ENCODE results near the gene GARRE1.
"Not testable (repeated sequence)": the region's sequence is repeated elsewhere in the genome, so short reads cannot be mapped to it uniquely, and the experiment has no call there.

GARRE1 gene

GRCh38 chr19:34273121-34273520, 18.8 kb downstream of the GARRE1 start:
- H3K4me3 ChIP-seq: no peak overlapping the region
- no peak overlapping the region for H3K9ac ChIP-seq
- H4K20me1 ChIP-seq: peaks cover 66% of the 10 kb centered on the region
- no peak overlapping the region for H3K27ac ChIP-seq
- H3K4me2 ChIP-seq: no peak overlapping the region
- TF ChIP-seq Cebpa-rat (IDR thresholded peaks at IDR 0.05): no peak
- peaks cover 46% of the 10 kb centered on the region for H3K4me1 ChIP-seq
- no peaks in the 10 kb centered on the region for H3K27me3 ChIP-seq
- no peaks in the 10 kb centered on the region for H3K9me3 ChIP-seq
- 0 out of 2 replicates have a peak, but pooled peaks cover 3% of the 10 kb centered on the region for H3K36me3 ChIP-seq

GRCh38 chr19:34274284-34274826, 20.0 kb downstream of the GARRE1 start:
- H4K20me1 ChIP-seq: peaks cover 53% of the 10 kb centered on the region
- H3K9ac ChIP-seq: no peak overlapping the region
- peaks cover 33% of the 10 kb centered on the region for H3K4me1 ChIP-seq
- H3K36me3 ChIP-seq: peaks cover 10% of the 10 kb centered on the region; the same call in 1 of the 2 replicates
- TF ChIP-seq Cebpa-rat (IDR thresholded peaks at IDR 0.05): no peak
- no peak overlapping the region for H3K27ac ChIP-seq
- no peak overlapping the region for H3K4me3 ChIP-seq
- no peaks in the 10 kb centered on the region; the same call in 1 of the 2 replicates for H3K27me3 ChIP-seq
- peaks cover 8% of the 10 kb centered on the region; the same call in 1 of the 2 replicates for H3K9me3 ChIP-seq
- no peak overlapping the region for H3K4me2 ChIP-seq

DNA sequence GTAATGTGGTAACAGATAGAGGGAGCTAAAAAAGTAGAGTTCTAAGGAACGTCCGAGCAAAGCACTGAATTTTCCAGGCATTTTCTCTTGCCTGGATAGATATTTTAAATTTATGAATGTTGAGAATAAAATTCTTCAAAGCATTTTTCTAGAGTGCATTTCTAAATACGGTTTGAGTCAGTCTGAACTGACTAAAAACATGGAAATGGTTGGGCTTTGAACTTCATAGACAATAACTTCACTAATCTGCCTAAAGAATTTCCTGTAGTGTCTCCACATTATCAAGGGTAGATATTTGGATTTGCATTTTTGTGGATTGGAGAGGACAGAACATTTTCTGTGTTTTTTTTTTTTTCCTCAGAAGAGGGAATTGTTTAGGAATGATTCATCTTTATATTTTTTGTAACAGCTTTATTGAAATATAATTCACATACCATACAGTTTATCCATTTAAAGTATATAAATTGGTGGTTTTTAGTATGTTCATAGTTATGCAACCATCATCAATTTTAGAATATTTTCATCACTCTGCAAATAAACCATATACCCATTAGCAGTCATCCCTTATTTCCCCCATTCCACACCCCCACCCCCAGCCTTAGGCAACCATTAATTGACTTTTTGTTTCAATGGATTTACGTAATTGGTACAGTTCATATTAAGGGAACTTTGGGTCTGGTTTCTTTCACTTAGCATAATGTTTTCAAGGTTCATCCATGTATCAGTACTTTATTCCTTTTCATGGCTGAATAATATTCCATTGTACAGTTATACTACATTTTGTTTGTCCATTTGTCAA, 20.7 kb downstream of the GARRE1 start:
- H3K27me3 ChIP-seq: no peaks in the 10 kb centered on the region; the same call in 1 of the 2 replicates
- peaks cover 27% of the 10 kb centered on the region for H3K4me1 ChIP-seq
- peaks cover 11% of the 10 kb centered on the region; the same call in 1 of the 2 replicates for H3K9me3 ChIP-seq
- no peak overlapping the region for H3K4me2 ChIP-seq
- no peak overlapping the region for H3K27ac ChIP-seq
- peaks cover 47% of the 10 kb centered on the region for H4K20me1 ChIP-seq
- H3K36me3 ChIP-seq: peaks cover 10% of the 10 kb centered on the region; the same call in 1 of the 2 replicates
- no peak for TF ChIP-seq Cebpa-rat (IDR thresholded peaks at IDR 0.05)
- H3K9ac ChIP-seq: no peak overlapping the region
- H3K4me3 ChIP-seq: no peak overlapping the region

GRCh38 chr19:34275705-34276104, 21.4 kb downstream of the GARRE1 start:
- no peak overlapping the region for H3K4me2 ChIP-seq
- peaks cover 40% of the 10 kb centered on the region for H4K20me1 ChIP-seq
- H3K4me1 ChIP-seq: peaks cover 20% of the 10 kb centered on the region
- H3K4me3 ChIP-seq: no peak overlapping the region
- no peaks in the 10 kb centered on the region; the same call in 1 of the 2 replicates for H3K27me3 ChIP-seq
- TF ChIP-seq Cebpa-rat (IDR thresholded peaks at IDR 0.05): no peak
- peaks cover 10% of the 10 kb centered on the region; the same call in 1 of the 2 replicates for H3K36me3 ChIP-seq
- no peak overlapping the region for H3K9ac ChIP-seq
- no peak overlapping the region for H3K27ac ChIP-seq
- H3K9me3 ChIP-seq: peaks cover 11% of the 10 kb centered on the region; the same call in 1 of the 2 replicates

- Histone ChIP-seq H3K27ac (no peak overlapping the region), H3K27me3 (no peaks in the 10 kb centered on the region; the same call in 1 of the 2 replicates), H3K4me2 (no peak overlapping the region), H4K20me1 (peaks cover 31% of the 10 kb centered on the region; the same call in 1 of the 2 replicates), H3K36me3 (peaks cover 13% of the 10 kb centered on the region), H3K9ac (no peak overlapping the region), H3K4me1 (peaks cover 11% of the 10 kb centered on the region), H3K4me3 (no peak overlapping the region), H3K9me3 (peaks cover 11% of the 10 kb centered on the region; the same call in 1 of the 2 replicates)
- TF ChIP-seq Cebpa-rat (IDR thresholded peaks at IDR 0.05): no peak
Measured at GRCh38 chr19:34276614-34277013, 22.3 kb downstream of the GARRE1 start.

DNA sequence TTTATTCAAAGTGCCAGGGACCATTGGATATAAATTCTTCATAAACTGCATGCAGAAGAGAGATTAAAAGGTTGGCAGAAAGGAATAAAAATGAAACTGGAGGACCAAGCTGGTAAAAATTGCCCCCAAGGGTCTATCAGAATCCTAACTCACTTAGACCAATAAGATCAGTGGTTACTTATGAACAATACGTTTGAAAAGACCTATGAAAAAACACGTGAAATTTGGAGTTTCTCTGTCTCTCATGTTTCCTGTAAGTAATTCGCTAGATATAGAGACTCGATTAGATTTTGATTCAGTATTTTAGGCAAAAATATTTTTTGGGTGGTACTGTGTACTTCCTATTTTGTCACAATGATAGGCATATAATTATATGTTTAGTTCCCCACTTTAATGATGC, 22.9 kb downstream of the GARRE1 start:
- no peak for TF ChIP-seq Cebpa-rat (IDR thresholded peaks at IDR 0.05)
- H3K27ac ChIP-seq: no peak overlapping the region

GRCh38 chr19:34278783-34279182, 24.4 kb downstream of the GARRE1 start:
- Histone ChIP-seq H3K4me3 (no peak overlapping the region), H3K27ac (no peak overlapping the region), H3K9ac (no peak overlapping the region), H3K4me1 (no peaks in the 10 kb centered on the region), H3K4me2 (no peak overlapping the region), H3K9me3 (peaks cover 11% of the 10 kb centered on the region; the same call in 1 of the 2 replicates), H4K20me1 (peaks cover 14% of the 10 kb centered on the region; the same call in 1 of the 2 replicates), H3K27me3 (no peaks in the 10 kb centered on the region; the same call in 1 of the 2 replicates), H3K36me3 (peaks cover 10% of the 10 kb centered on the region)
- no peak for TF ChIP-seq Cebpa-rat (IDR thresholded peaks at IDR 0.05)

More for the DNA sequence above, 22.9 kb downstream of the GARRE1 start:
- Histone ChIP-seq H3K4me1 (0 out of 2 replicates have a peak, but pooled peaks cover 7% of the 10 kb centered on the region), H3K27me3 (no peaks in the 10 kb centered on the region; the same call in 1 of the 2 replicates), H3K9me3 (peaks cover 11% of the 10 kb centered on the region; the same call in 1 of the 2 replicates), H4K20me1 (peaks cover 27% of the 10 kb centered on the region; the same call in 1 of the 2 replicates), H3K4me2 (no peak overlapping the region), H3K4me3 (no peak overlapping the region), H3K9ac (no peak overlapping the region), H3K36me3 (peaks cover 13% of the 10 kb centered on the region)

DNA sequence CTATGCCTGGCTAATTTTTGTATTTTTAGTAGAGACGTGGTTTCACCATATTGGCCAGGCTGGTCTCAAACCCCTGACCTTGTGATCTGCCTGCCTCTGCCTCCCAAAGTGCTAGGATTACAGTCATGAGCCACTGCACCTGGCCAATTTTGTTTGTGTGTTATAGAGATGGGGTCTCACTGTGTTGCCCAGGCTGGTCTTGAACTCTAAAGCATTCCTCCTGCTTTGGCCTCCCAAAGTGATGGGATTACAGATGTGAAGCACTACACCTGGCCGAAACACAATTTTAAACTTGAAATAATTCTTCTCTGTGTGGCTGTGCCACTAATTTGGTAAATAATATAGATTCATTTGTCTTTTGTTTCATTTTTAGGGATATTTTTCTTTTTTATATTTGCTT, 27.1 kb downstream of the GARRE1 start:
- H3K27me3 ChIP-seq, H3K27ac ChIP-seq, H3K4me1 ChIP-seq, H4K20me1 ChIP-seq, H3K9ac ChIP-seq, H3K4me2 ChIP-seq, H3K4me3 ChIP-seq: not testable (repeated sequence)
- peaks cover 11% of the 10 kb centered on the region; the same call in 1 of the 2 replicates for H3K9me3 ChIP-seq
- H3K36me3 ChIP-seq: peaks cover 16% of the 10 kb centered on the region

DNA sequence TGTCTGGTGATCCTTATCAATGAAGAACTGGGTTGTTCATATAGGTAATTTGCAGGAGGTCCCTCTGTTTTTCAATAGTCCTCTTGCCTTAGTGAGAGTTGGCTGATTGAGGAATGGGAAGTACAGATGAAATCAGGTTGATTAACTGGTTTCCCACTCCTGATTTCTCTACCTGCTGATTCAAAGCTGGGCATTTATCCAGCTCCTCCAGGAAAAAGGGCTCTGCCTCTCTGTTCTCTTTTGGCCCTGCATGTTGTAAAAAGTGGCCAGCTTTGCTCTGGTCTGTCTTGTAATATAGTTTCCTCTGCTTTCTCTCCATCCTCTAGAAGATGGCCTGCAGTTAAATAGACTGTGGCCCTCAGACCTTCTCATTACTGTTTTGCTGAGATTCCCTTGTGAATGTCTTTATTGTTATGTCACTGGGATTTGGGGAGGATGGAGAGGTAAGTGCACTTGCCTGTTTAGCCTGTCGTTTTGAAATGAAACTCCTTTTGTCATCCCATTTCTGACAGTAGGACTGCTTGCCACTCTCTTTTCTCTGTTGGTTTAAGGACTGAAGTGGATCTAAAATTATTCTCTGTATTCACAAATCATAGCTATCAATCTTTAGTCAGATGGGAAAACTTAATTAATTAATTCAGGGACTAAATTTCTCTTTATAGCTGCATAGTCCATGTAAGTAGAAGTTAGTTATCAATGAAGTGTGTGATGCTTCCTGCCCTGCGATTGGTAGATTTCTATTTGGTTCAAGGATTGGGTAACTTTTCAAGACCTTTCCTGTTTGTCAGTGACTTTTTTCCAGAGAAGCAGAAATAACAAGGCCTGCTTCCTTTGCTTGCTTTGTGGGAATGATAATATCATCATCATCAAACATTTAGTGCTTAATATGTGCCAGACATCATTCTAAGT, 28.5 kb downstream of the GARRE1 start:
- Histone ChIP-seq H3K36me3 (peaks cover 26% of the 10 kb centered on the region), H3K4me1 (no peaks in the 10 kb centered on the region; the same call in 1 of the 2 replicates), H3K9ac (no peak overlapping the region), H3K4me3 (no peak overlapping the region), H3K27ac (no peak overlapping the region), H3K9me3 (peaks cover 11% of the 10 kb centered on the region; the same call in 1 of the 2 replicates), H3K27me3 (no peaks in the 10 kb centered on the region; the same call in 1 of the 2 replicates), H3K4me2 (no peak overlapping the region), H4K20me1 (no peaks in the 10 kb centered on the region)
- TF ChIP-seq Cebpa-rat (IDR thresholded peaks at IDR 0.05): no peak
